HG03354 (cell line): ENCODE results near the gene XAGE2.
"Not testable (repeated sequence)": the region's sequence is repeated elsewhere in the genome, so short reads cannot be mapped to it uniquely, and the experiment has no call there.

Experiments used
- ATAC-seq: cut with Tn5 transposase; IDR thresholded peaks from one replicate; pipeline ENCODE4 v1.9.1; 2021; ENCODE audit warnings: mild to moderate bottlenecking; ENCODE audit not compliant: unreplicated experiment, poor library complexity, severe bottlenecking

The XAGE2 gene

GRCh38 chrX:52368368-52369055 lies at the start of gene XAGE2:
TSS of gene XAGE2 (plus strand) at chrX:52369021. CDS start at chrX:52370015, 994 bp downstream.
- ATAC-seq = no peak

- no peak for ATAC-seq
These were observed 31.4 kb upstream of the XAGE2 start for GRCh38 chrX:52337410-52337809.

GRCh38 chrX:52341493-52341892 lies 27.3 kb upstream of the XAGE2 start:
- ATAC-seq = no peak

GRCh38 chrX:52343131-52343530 lies 25.7 kb upstream of the XAGE2 start:
- ATAC-seq = not testable (repeated sequence)

GRCh38 chrX:52345402-52345801 lies 23.4 kb upstream of the XAGE2 start:
- peak; percentile 65 for ATAC-seq

- no peak for ATAC-seq
These were observed 22.4 kb upstream of the XAGE2 start for GRCh38 chrX:52346174-52347165.

GRCh38 chrX:52349681-52350080 lies 19.1 kb upstream of the XAGE2 start:
- no peak for ATAC-seq

- no peak for ATAC-seq
These were observed 16.3 kb upstream of the XAGE2 start for GRCh38 chrX:52352551-52352950.

GRCh38 chrX:52353838-52354237 lies 15.0 kb upstream of the XAGE2 start:
- no peak for ATAC-seq

- no peak for ATAC-seq
These were observed 13.7 kb upstream of the XAGE2 start for GRCh38 chrX:52355108-52355507.

- no peak for ATAC-seq
These were observed 9.1 kb upstream of the XAGE2 start for GRCh38 chrX:52359614-52360232.

GRCh38 chrX:52361941-52362340 lies 6.9 kb upstream of the XAGE2 start:
- ATAC-seq = no peak

GRCh38 chrX:52363247-52363883 lies 5.5 kb upstream of the XAGE2 start:
- ATAC-seq = no peak

GRCh38 chrX:52378870-52379269 lies 10.0 kb downstream of the XAGE2 start:
- no peak for ATAC-seq

GRCh38 chrX:52380993-52381392 lies 12.2 kb downstream of the XAGE2 start:
- ATAC-seq = no peak

- ATAC-seq = no peak
These were observed 41.9 kb downstream of the XAGE2 start for GRCh38 chrX:52410439-52411394.

GRCh38 chrX:52415304-52415703 lies 46.5 kb downstream of the XAGE2 start:
- ATAC-seq = no peak

GRCh38 chrX:52416816-52417215 lies 48.0 kb downstream of the XAGE2 start:
- ATAC-seq = no peak
